ENCODE results near the gene FBXW8. TPM values are rescaled to one million over a fixed set of nuclear protein-coding genes. Genes with fewer than 3 reads are reported as not detected.

Gene FBXW8
- polyA plus RNA-seq, 1 donor (not counting 4 experiments of a cell fraction or from before 2014, with no cell fraction given), result 5.0 TPM

DNA sequence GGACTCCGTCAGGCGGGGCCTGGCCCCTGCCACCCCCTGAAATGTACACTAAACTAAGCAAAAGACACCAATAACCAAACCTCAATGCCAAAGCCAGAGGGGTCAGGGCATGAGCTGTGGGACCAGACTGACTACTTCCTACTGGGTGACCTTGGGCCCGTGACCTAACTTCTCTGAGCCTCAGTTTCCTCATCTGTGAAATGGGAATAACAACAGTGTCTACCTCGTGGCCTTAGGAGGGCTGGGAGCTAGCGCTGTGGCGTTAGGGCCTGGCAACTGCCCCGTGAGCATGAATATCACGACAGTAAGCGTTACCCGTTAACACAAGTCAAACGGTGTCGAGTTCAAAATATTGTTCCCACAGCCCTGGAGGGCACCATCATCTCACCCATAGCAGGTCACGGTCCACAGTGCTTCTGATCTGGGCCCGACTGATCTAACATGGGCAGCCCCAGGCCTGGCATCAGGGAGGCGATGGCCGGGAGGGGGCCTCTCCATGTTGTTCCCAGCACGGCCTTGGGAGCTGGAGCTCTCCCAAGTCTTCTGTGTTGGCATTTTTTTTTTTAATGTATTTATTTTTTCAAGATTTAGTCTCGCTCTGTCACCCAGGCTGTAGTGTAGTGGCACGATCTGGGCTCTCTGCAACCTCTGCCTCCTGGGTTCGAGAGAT, 136.2 kb downstream of the FBXW8 start:
- Histone ChIP-seq H3K9ac (ENCODE audit: control insufficient read depth, extremely low read depth, insufficient read depth, low read length) (no peak overlapping the region), H3K36me3 (ENCODE audit: control insufficient read depth in 2 of 2, extremely low read depth in 1 of 2, insufficient read depth in 2 of 2, low read length in 2 of 2) (no peaks in the 10 kb centered on the region), H3K4me1 (ENCODE audit: control insufficient read depth, extremely low read depth, insufficient read depth, low read length) (no peaks in the 10 kb centered on the region), H2AFZ (ENCODE audit: control insufficient read depth, low read length) (no peak overlapping the region), H3K4me2 (ENCODE audit: control insufficient read depth, extremely low read depth, insufficient read depth, low read depth, low read length) (no peak overlapping the region), H4K20me1 (ENCODE audit: control insufficient read depth, extremely low read depth, insufficient read depth, low read length) (no peaks in the 10 kb centered on the region), H3K27ac (ENCODE audit: control insufficient read depth, insufficient read depth, low read length) (no peak overlapping the region), H3K9me1 (ENCODE audit: control insufficient read depth, extremely low read depth, insufficient read depth, low read length) (no peaks in the 10 kb centered on the region), H3K27me3 (ENCODE audit: control insufficient read depth, extremely low read depth, insufficient read depth, low read length) (peaks cover 12% of the 10 kb centered on the region), H3K79me2 (ENCODE audit: control insufficient read depth, insufficient read depth, low read length) (no peaks in the 10 kb centered on the region), H3K4me3 (ENCODE audit: control insufficient read depth in 2 of 3, extremely low read depth in 1 of 3, insufficient read depth in 2 of 3, low read depth in 1 of 3, low read length in 3 of 3) (no peak overlapping the region), H3K9me3 (ENCODE audit: control insufficient read depth, low read depth, low read length) (no peaks in the 10 kb centered on the region)
- DNase-seq (ENCODE audit: low read depth, low spot score) (no peak), FAIRE-seq (no peak)
- no peak for TF ChIP-seq EZH2 (IDR thresholded peaks at IDR 0.05; ENCODE audit: low read length)
- TF ChIP-seq, protein P1, sequence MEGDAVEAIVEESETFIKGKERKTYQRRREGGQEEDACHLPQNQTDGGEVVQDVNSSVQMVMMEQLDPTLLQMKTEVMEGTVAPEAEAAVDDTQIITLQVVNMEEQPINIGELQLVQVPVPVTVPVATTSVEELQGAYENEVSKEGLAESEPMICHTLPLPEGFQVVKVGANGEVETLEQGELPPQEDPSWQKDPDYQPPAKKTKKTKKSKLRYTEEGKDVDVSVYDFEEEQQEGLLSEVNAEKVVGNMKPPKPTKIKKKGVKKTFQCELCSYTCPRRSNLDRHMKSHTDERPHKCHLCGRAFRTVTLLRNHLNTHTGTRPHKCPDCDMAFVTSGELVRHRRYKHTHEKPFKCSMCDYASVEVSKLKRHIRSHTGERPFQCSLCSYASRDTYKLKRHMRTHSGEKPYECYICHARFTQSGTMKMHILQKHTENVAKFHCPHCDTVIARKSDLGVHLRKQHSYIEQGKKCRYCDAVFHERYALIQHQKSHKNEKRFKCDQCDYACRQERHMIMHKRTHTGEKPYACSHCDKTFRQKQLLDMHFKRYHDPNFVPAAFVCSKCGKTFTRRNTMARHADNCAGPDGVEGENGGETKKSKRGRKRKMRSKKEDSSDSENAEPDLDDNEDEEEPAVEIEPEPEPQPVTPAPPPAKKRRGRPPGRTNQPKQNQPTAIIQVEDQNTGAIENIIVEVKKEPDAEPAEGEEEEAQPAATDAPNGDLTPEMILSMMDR (optimal IDR thresholded peaks at IDR 0.05 in 1 of 3, IDR thresholded peaks at IDR 0.05 in 1 of 3, conservative IDR thresholded peaks at IDR 0.05 in 1 of 3; ENCODE audit: extremely low read depth in 1 of 3, insufficient read depth in 2 of 3, low read length in 3 of 3), result no peak
- dilution Hi-C loops (cut with MboI; ENCODE audit: extremely low pct_ligation_motif_present, low sequenced_read_pairs), result no loop called here

DNA sequence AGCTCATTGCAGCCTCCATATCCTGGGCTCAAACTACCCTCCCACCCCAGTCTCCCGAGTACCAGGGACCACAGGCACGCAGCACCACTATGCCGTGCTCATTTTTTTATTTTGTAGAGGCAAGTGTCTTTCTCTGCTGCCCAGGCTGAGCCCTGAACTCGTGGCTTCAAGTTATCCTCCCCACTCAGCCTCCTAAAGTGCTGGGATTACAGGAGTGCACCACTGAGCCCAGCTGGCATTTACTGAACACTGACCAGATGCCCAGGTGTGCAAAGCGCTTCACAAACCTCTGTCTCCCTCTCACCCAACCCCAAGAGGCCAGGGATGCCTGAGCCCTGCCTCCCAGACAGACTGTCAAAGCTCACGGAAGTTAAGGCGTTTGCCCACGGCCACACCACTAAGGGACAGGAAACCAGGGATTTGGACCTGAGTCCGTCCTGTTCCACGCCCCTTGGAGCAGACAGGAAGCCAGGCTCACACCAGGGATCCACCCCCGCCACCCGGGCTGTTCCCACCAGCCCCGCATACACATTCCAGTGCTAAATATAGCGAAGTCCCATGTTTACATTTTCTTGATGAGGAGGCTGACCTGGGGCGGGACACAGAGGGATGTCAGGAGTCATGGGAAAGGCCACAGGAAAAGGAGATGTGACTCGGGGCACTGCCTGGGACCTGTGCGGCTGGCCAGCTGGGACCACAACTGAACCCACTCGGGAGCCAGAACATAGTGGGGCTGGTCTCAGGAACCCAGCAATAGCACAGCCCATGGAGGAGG, 137.2 kb downstream of the FBXW8 start:
- Histone ChIP-seq H3K79me2 (ENCODE audit: control insufficient read depth, insufficient read depth, low read length) (no peaks in the 10 kb centered on the region), H2AFZ (ENCODE audit: control insufficient read depth, low read length) (no peak overlapping the region), H3K9me1 (ENCODE audit: control insufficient read depth, extremely low read depth, insufficient read depth, low read length) (no peaks in the 10 kb centered on the region), H3K4me2 (ENCODE audit: control insufficient read depth, extremely low read depth, insufficient read depth, low read depth, low read length) (no peak overlapping the region), H3K27me3 (ENCODE audit: control insufficient read depth, extremely low read depth, insufficient read depth, low read length) (peaks cover 12% of the 10 kb centered on the region), H3K9ac (ENCODE audit: control insufficient read depth, extremely low read depth, insufficient read depth, low read length) (no peak overlapping the region), H3K4me1 (ENCODE audit: control insufficient read depth, extremely low read depth, insufficient read depth, low read length) (no peaks in the 10 kb centered on the region), H3K4me3 (ENCODE audit: control insufficient read depth in 2 of 3, extremely low read depth in 1 of 3, insufficient read depth in 2 of 3, low read depth in 1 of 3, low read length in 3 of 3) (no peak overlapping the region), H4K20me1 (ENCODE audit: control insufficient read depth, extremely low read depth, insufficient read depth, low read length) (no peaks in the 10 kb centered on the region), H3K36me3 (ENCODE audit: control insufficient read depth in 2 of 2, extremely low read depth in 1 of 2, insufficient read depth in 2 of 2, low read length in 2 of 2) (no peaks in the 10 kb centered on the region), H3K9me3 (ENCODE audit: control insufficient read depth, low read depth, low read length) (no peaks in the 10 kb centered on the region), H3K27ac (ENCODE audit: control insufficient read depth, insufficient read depth, low read length) (no peak overlapping the region)
- dilution Hi-C loops (cut with MboI; ENCODE audit: extremely low pct_ligation_motif_present, low sequenced_read_pairs), result no loop called here
- DNase-seq (ENCODE audit: low read depth, low spot score) (no peak), FAIRE-seq (no peak)
- TF ChIP-seq, protein P1 (optimal IDR thresholded peaks at IDR 0.05 in 1 of 3, IDR thresholded peaks at IDR 0.05 in 1 of 3, conservative IDR thresholded peaks at IDR 0.05 in 1 of 3; ENCODE audit: extremely low read depth in 1 of 3, insufficient read depth in 2 of 3, low read length in 3 of 3), result no peak
- no peak for TF ChIP-seq EZH2 (IDR thresholded peaks at IDR 0.05; ENCODE audit: low read length)

Measured in keratinocyte (primary cell).